ENCODE data around the gene CASKIN2. TPM values are rescaled to one million over a fixed set of nuclear protein-coding genes. Genes with fewer than 3 reads are reported as not detected.

Gene CASKIN2
- total RNA-seq, 1 experiment from 2014 or later = 25.4 TPM

- TF ChIP-seq CTCF (conservative IDR thresholded peaks at IDR 0.05) (no peak), EZH2 (IDR thresholded peaks at IDR 0.05; ENCODE audit: low read depth) (no peak)
- POLR2A ChIA-PET (ENCODE audit: unreplicated experiment) = interaction anchor here (0.6 to 0.7 kb wide), 2 partner anchors 108 to 213 kb away, joined by 3 to 33 read pairs; partner anchors contain the start of gene TMEM94
- no peak overlapping the region; the same call in 1 of the 2 replicates for H3K4me2 ChIP-seq
- CTCF ChIA-PET = no interaction called here
- no peaks in the 10 kb centered on the region for H3K79me2 ChIP-seq (ENCODE audit: low read depth)
- H3K27ac ChIP-seq = no peak overlapping the region
- no TSS peak for BruUV-seq (replicated peaks)
- H4K20me1 ChIP-seq (ENCODE audit: insufficient read depth) = no peaks in the 10 kb centered on the region; the same call in 1 of the 2 replicates
- intact Hi-C loops (cut with micrococcal nuclease; ENCODE audit: unreplicated experiment) = no loop called here
- no peaks in the 10 kb centered on the region; the same call in 1 of the 2 replicates for H3K36me3 ChIP-seq (ENCODE audit: low read depth)
- H3K27me3 ChIP-seq (ENCODE audit: insufficient read depth, low read depth) = no peaks in the 10 kb centered on the region
- no peak for DNase-seq
- no peak overlapping the region for H2AFZ ChIP-seq
- H3K4me3 ChIP-seq = no peak overlapping the region
- no peaks in the 10 kb centered on the region for H3K9me2 ChIP-seq (ENCODE audit: insufficient read depth)
- peaks cover 17% of the 10 kb centered on the region for H3F3A ChIP-seq (ENCODE audit: insufficient read depth, low read depth)
- peaks cover 29% of the 10 kb centered on the region for H3K4me1 ChIP-seq (replicated peaks; ENCODE audit: insufficient read depth)
- no peaks in the 10 kb centered on the region for H3K9me3 ChIP-seq (ENCODE audit: insufficient read depth, low read depth)
Observed at GRCh38 chr17:75564195-75564594, 48.9 kb upstream of the CASKIN2 start.

- H3K79me2 ChIP-seq (ENCODE audit: low read depth) = no peaks in the 10 kb centered on the region
- no peaks in the 10 kb centered on the region for H3K9me2 ChIP-seq (ENCODE audit: insufficient read depth)
- TF ChIP-seq CTCF (conservative IDR thresholded peaks at IDR 0.05) (no peak), EZH2 (IDR thresholded peaks at IDR 0.05; ENCODE audit: low read depth) (no peak)
- ChIA-PET CTCF (no interaction called here), POLR2A (ENCODE audit: unreplicated experiment) (no interaction called here)
- peaks cover 17% of the 10 kb centered on the region for H3F3A ChIP-seq (ENCODE audit: insufficient read depth, low read depth)
- intact Hi-C loops (cut with micrococcal nuclease; ENCODE audit: unreplicated experiment) = no loop called here
- no peaks in the 10 kb centered on the region; the same call in 1 of the 2 replicates for H4K20me1 ChIP-seq (ENCODE audit: insufficient read depth)
- H3K27ac ChIP-seq = no peak overlapping the region
- H3K4me2 ChIP-seq = no peak overlapping the region
- H3K4me1 ChIP-seq (replicated peaks; ENCODE audit: insufficient read depth) = peaks cover 30% of the 10 kb centered on the region
- no peaks in the 10 kb centered on the region for H3K27me3 ChIP-seq (ENCODE audit: insufficient read depth, low read depth)
- no peak for DNase-seq
- H3K9me3 ChIP-seq (ENCODE audit: insufficient read depth, low read depth) = no peaks in the 10 kb centered on the region
- H3K36me3 ChIP-seq (ENCODE audit: low read depth) = no peaks in the 10 kb centered on the region; the same call in 1 of the 2 replicates
- no TSS peak for BruUV-seq (replicated peaks)
- H3K4me3 ChIP-seq = no peak overlapping the region
- H2AFZ ChIP-seq = no peak overlapping the region
Observed at GRCh38 chr17:75563063-75563758, 47.9 kb upstream of the CASKIN2 start.

- CTCF ChIA-PET = no interaction called here
- H3K27me3 ChIP-seq (ENCODE audit: insufficient read depth, low read depth) = no peaks in the 10 kb centered on the region
Observed at GRCh38 chr17:75561927-75562603, 46.7 kb upstream of the CASKIN2 start.

More at GRCh38 chr17:75561927-75562603, 46.7 kb upstream of the CASKIN2 start:
- no peak overlapping the region for H3K4me2 ChIP-seq
- no TSS peak for BruUV-seq (replicated peaks)
- peaks cover 39% of the 10 kb centered on the region for H3K4me1 ChIP-seq (replicated peaks; ENCODE audit: insufficient read depth)
- H3K27ac ChIP-seq = no peak overlapping the region
- TF ChIP-seq EZH2 (IDR thresholded peaks at IDR 0.05; ENCODE audit: low read depth) = no peak
- TF ChIP-seq CTCF (conservative IDR thresholded peaks at IDR 0.05) = no peak
- H3K9me2 ChIP-seq (ENCODE audit: insufficient read depth) = no peaks in the 10 kb centered on the region
- H3K9me3 ChIP-seq (ENCODE audit: insufficient read depth, low read depth) = no peaks in the 10 kb centered on the region
- intact Hi-C loops (cut with micrococcal nuclease; ENCODE audit: unreplicated experiment) = no loop called here
- POLR2A ChIA-PET (ENCODE audit: unreplicated experiment) = no interaction called here
- DNase-seq = no peak
- no peak overlapping the region for H3K4me3 ChIP-seq
- H2AFZ ChIP-seq = no peak overlapping the region
- peaks cover 23% of the 10 kb centered on the region for H3F3A ChIP-seq (ENCODE audit: insufficient read depth, low read depth)
- H4K20me1 ChIP-seq (ENCODE audit: insufficient read depth) = no peaks in the 10 kb centered on the region; the same call in 1 of the 2 replicates
- H3K36me3 ChIP-seq (ENCODE audit: low read depth) = no peaks in the 10 kb centered on the region; the same call in 1 of the 2 replicates
- H3K79me2 ChIP-seq (ENCODE audit: low read depth) = no peaks in the 10 kb centered on the region
